Amygdala (tissue), 56 donors: ENCODE results near the gene KIF1B.
A peak's percentile ranks its signal among the peaks of the same experiment; 100 is the strongest.
"Not testable (repeated sequence)": the region's sequence is repeated elsewhere in the genome, so short reads cannot be mapped to it uniquely, and the experiment has no call there.

Experiments used
- DNase-seq, 56 donors: peaks; one replicate each; lab custom pipeline; 2025; lab: John Stamatoyannopoulos, UW

KIF1B gene

GRCh38 chr1:10225573-10225972 lies 15.2 kb downstream of the KIF1B start:
- DNase-seq: no peak

- DNase-seq: no peak
Measured at GRCh38 chr1:10228528-10228927, 18.2 kb downstream of the KIF1B start.

- DNase-seq: no peak
Measured at GRCh38 chr1:10229903-10230302, 19.5 kb downstream of the KIF1B start.

- DNase-seq: no peak
Measured at GRCh38 chr1:10232163-10232562, 21.8 kb downstream of the KIF1B start.

GRCh38 chr1:10236405-10237156 lies 26.2 kb downstream of the KIF1B start:
- no peak for DNase-seq

GRCh38 chr1:10237157-10237539 lies 26.8 kb downstream of the KIF1B start:
- DNase-seq: no peak

GRCh38 chr1:10242135-10242534 lies 31.8 kb downstream of the KIF1B start:
- DNase-seq: no peak

GRCh38 chr1:10242811-10243210 lies 32.4 kb downstream of the KIF1B start:
- no peak for DNase-seq

- DNase-seq: no peak
Measured at GRCh38 chr1:10245674-10246073, 35.3 kb downstream of the KIF1B start.

- no peak for DNase-seq
Measured at GRCh38 chr1:10249808-10250457, 39.6 kb downstream of the KIF1B start.

- no peak for DNase-seq
Measured at GRCh38 chr1:10250663-10251062, 40.3 kb downstream of the KIF1B start.

- DNase-seq: not testable (repeated sequence)
Measured at GRCh38 chr1:10251325-10252108, 41.1 kb downstream of the KIF1B start.

- DNase-seq: no peak
Measured at GRCh38 chr1:10252508-10252907, 42.1 kb downstream of the KIF1B start.

- DNase-seq: no peak
Measured at GRCh38 chr1:10253149-10253548, 42.8 kb downstream of the KIF1B start.

GRCh38 chr1:10253755-10254154 lies 43.4 kb downstream of the KIF1B start:
- DNase-seq: peak in 4 of 56 donors; percentile 10 to 22 (median 12)

- DNase-seq: no peak
Measured at GRCh38 chr1:10257851-10258250, 47.5 kb downstream of the KIF1B start.

- not testable (repeated sequence) for DNase-seq
Measured at GRCh38 chr1:10259547-10259946, 49.2 kb downstream of the KIF1B start.

GRCh38 chr1:10263450-10264082 lies 53.2 kb downstream of the KIF1B start:
- DNase-seq: no peak

GRCh38 chr1:10265027-10265426 lies 54.7 kb downstream of the KIF1B start:
- no peak for DNase-seq

GRCh38 chr1:10265900-10266299 lies 55.5 kb downstream of the KIF1B start:
- DNase-seq: no peak

- DNase-seq: peak in 4 of 56 donors; percentile 5 to 40 (median 16)
Measured at GRCh38 chr1:10267319-10267718, 56.9 kb downstream of the KIF1B start.
